Measurements from ENCODE around the gene CSMD2.

- no peak for TF ChIP-seq POLR2A (IDR thresholded peaks at IDR 0.05; ENCODE audit: low read depth, low read length)
- no peak for TF ChIP-seq TAF1 (IDR thresholded peaks at IDR 0.05; ENCODE audit: borderline replicate concordance, low read depth, low read length)
- TF ChIP-seq POLR2AphosphoS5 (IDR thresholded peaks at IDR 0.05; ENCODE audit: low read depth, low read length): no peak
These were observed 174.7 kb downstream of the CSMD2 start for GRCh38 chr1:33990281-33990680.

All from GM12892 (cell line).